Pancreas (tissue), 10 donors: ENCODE results near the gene HDAC4. TPM values are rescaled to one million over a fixed set of nuclear protein-coding genes. Genes with fewer than 3 reads are reported as not detected.

Experiments used
- ATAC-seq, 4 donors: fragments of 200-7000 bp; cut with Tn5 transposase; one replicate each; pipeline versions ENCODE4 v1.8.0 to v1.9.1; 2020; ENCODE audit warnings: mild to moderate bottlenecking in 4 of 4, moderate library complexity in 4 of 4
- DNase-seq, 6 donors: peaks; one replicate each; pipeline ENCODE4 v3.0.0-alpha.2; 2020
- FAIRE-seq: peaks from 2 replicates; lab custom pipeline; 2012; peaks lifted over from hg19 to GRCh38; lab: Jason Lieb, UNC
- H3K27ac ChIP-seq, 4 donors: fragments of 200-600 bp; sonication (generic); 1 replicate in 3 of 4; 2 replicates in 1 of 4; pipeline versions ENCODE4 v1.5.0 to v1.8.0; 2020
- H3K27me3 ChIP-seq, 4 donors: fragments of 200-600 bp; one replicate each; pipeline ENCODE4 v1.8.0; 2021
- H3K36me3 ChIP-seq, 3 donors: fragments of 200-600 bp; sonication (generic) in 1 of 3; one replicate each; pipeline versions ENCODE4 v1.5.0 to v1.8.0; 2020 to 2021
- H3K4me1 ChIP-seq, 3 donors: fragments of 200-600 bp; one replicate each; pipeline ENCODE4 v1.8.0; 2021
- H3K4me3 ChIP-seq, 4 donors: fragments of 200-600 bp; sonication (generic) in 2 of 4; one replicate each; pipeline versions ENCODE4 v1.5.0 to v1.8.0; 2020 to 2021
- H3K9me3 ChIP-seq, 4 donors: fragments of 200-600 bp; one replicate each; pipeline ENCODE4 v1.8.0; 2021
- WGBS, 2 donors: extraction: QIAGEN DNeasy Blood & Tissue Kit; methylation state at CpG; one replicate each; pipeline ENCODE4 v1.1.7; 2013; 5-methylcytosine and 5-hydroxymethylcytosine counted together
- intact Hi-C, 3 donors: fragments of 100-400 bp; cut with DNase I; formaldehyde crosslinking; loops; one replicate each; pipeline versions ENCODE4 v1.11.1 to v1.14.2; 2022
- polyA plus RNA-seq, 2 donors: library from polyadenylated mRNA; stranded (reverse); fragments of 200-250 nt; gene quantifications; one replicate each; pipeline ENCODE4 v1.2.3, GENCODE V29; 2013
- total RNA-seq, 6 donors: library from RNA; stranded (reverse); fragmentation: NEBNext Ultra II Directional in 4 of 6; extraction: Animal tissue kit (Norgen Biotek cat#: 25700) in 4 of 6; gene quantifications; one replicate each; pipeline versions ENCODE4 v1.2.1 to v1.2.4, GENCODE V29; 2021 to 2023
- TF ChIP-seq, protein P1 (sequence below), 4 donors: fragments of 200-600 bp; sonication (generic) in 3 of 4; IDR thresholded peaks; one replicate each; pipeline versions ENCODE4 v1.5.0 to v1.8.0; 2021; ENCODE audit warnings: antibody characterized with exemption in 4 of 4
- donor health status: healthy with polysubstance abuse.
- donor health status: DM: no; HTN: no; CAD: no; lungs with moderate emphysema.
- donor health status: DM: no; HTN: no; CAD: no.
- donor health status: control.
- donor health status: control.
- donor health status: Bipolar disorder and iron deficiency.
- donor health status: DM: yes; HTN: yes; CAD: no.
- donor health status: DM: no; HTN: no; CAD: no.
- donor health status: DM: no; HTN: no; CAD: no.
- donor health status: DM: yes; HTN: yes; CAD: no.

HDAC4 gene
- total and polyA plus RNA-seq, 8 donors, result 8.2 to 31.8 (median 16.6) TPM

GRCh38 chr2:239001794-239002193, 399.0 kb downstream of the HDAC4 start:
- no peaks in the 10 kb centered on the region for H3K9me3 ChIP-seq
- no peak for FAIRE-seq
- intact Hi-C loops, result no loop called here
- WGBS, 2 donors, result 76 to 79% methylated on average over 14 of the region's 14 CpGs
- no peak overlapping the region for H3K4me3 ChIP-seq
- H3K36me3 ChIP-seq, result no peaks in the 10 kb centered on the region
- TF ChIP-seq, protein P1, sequence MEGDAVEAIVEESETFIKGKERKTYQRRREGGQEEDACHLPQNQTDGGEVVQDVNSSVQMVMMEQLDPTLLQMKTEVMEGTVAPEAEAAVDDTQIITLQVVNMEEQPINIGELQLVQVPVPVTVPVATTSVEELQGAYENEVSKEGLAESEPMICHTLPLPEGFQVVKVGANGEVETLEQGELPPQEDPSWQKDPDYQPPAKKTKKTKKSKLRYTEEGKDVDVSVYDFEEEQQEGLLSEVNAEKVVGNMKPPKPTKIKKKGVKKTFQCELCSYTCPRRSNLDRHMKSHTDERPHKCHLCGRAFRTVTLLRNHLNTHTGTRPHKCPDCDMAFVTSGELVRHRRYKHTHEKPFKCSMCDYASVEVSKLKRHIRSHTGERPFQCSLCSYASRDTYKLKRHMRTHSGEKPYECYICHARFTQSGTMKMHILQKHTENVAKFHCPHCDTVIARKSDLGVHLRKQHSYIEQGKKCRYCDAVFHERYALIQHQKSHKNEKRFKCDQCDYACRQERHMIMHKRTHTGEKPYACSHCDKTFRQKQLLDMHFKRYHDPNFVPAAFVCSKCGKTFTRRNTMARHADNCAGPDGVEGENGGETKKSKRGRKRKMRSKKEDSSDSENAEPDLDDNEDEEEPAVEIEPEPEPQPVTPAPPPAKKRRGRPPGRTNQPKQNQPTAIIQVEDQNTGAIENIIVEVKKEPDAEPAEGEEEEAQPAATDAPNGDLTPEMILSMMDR (IDR thresholded peaks at IDR 0.05), result no peak
- no peaks in the 10 kb centered on the region for H3K4me1 ChIP-seq
- no peak for DNase-seq
- no peaks in the 10 kb centered on the region for H3K27me3 ChIP-seq
- ATAC-seq, result no peak
- H3K27ac ChIP-seq, result no peak overlapping the region

DNA sequence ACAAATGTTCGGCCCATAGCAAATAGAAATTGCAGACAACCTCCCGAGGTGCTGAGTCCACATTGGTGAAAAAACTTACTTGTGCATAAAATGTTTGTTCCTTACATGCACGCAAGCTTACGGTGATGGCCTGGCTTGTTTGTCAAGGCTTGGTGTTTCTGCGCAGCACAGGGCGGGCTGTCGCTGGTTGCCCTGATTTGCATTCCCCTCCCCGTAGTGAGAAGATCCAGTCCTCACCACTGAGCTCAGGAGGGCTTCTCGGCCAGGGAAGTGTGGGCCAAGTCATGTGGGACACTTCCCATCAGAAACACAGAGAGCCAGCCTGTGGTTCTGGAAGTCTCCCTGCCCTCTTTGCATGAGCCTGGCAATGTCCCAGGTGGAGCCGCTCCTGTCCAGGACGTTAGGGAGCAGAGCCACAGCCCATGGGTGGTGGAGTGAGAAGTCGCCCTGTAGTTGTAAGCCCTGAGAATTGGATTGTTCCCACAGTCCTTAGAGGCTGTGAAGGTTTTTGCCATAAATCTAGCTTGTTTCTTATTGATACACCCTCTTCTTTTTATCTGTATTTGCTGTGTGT, 400.2 kb downstream of the HDAC4 start:
- no peak overlapping the region for H3K27ac ChIP-seq
- FAIRE-seq (no peak), DNase-seq (no peak), ATAC-seq (no peak)
- H3K4me1 ChIP-seq, result no peaks in the 10 kb centered on the region
- H3K4me3 ChIP-seq, result no peak overlapping the region
- no peaks in the 10 kb centered on the region for H3K9me3 ChIP-seq
- no peaks in the 10 kb centered on the region for H3K36me3 ChIP-seq
- TF ChIP-seq, protein P1 (IDR thresholded peaks at IDR 0.05), result no peak
- intact Hi-C loops, result no loop called here
- no peaks in the 10 kb centered on the region for H3K27me3 ChIP-seq
- 80 to 91% methylated on average over 12 of the region's 12 CpGs for WGBS, 2 donors

DNA sequence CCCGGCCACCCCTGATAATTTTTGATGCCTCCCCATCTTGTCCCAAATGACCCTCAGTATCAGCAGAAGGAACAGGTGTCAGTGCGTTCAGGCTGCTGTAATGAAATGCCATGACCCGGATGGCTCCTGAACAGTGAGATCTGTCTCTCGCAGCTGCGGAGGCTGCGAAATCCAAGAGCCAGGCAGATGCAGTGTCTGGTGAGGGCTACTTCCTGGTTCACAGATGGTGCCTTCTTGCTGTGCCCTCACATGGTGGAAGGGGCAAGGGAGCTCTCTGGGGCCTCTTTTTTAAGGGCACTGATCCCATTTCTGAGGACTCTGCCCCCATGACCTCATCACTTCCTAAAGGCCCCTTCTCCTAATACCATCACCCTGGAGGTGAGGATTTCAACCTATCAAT, 400.7 kb downstream of the HDAC4 start:
- intact Hi-C loops, result no loop called here
- Histone ChIP-seq H3K4me3 (no peak overlapping the region), H3K9me3 (no peaks in the 10 kb centered on the region), H3K4me1 (no peaks in the 10 kb centered on the region), H3K27ac (no peak overlapping the region), H3K36me3 (no peaks in the 10 kb centered on the region), H3K27me3 (no peaks in the 10 kb centered on the region)
- FAIRE-seq (no peak), ATAC-seq (no peak), DNase-seq (no peak)
- TF ChIP-seq, protein P1 (IDR thresholded peaks at IDR 0.05), result no peak
- 94 to 96% methylated on average over 6 of the region's 6 CpGs for WGBS, 2 donors

DNA sequence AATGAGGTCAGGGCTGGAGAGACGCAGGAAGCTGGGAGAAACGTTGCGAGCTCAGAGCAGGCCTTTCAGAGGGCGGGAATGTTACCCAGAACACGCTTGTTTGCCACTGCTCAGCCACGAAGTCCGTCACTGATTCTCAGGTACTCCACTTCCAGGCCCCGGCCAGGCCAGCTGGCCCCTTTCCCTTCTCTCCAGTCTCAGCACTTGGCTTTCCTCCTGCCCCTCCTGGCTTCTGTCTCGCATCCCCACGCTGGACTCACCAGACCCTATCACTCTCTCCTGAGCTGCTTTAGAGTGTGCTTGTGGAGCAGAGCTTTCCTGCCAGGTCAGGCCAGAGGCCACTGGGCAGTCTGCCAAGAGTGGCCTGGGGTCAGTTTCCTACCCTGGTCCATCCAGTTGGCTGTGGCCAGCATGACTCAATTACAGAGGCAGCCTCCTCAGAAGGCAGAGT, 401.5 kb downstream of the HDAC4 start:
- intact Hi-C loops, result no loop called here
- 46 to 47% methylated on average over 10 of the region's 10 CpGs for WGBS, 2 donors
- DNase-seq (no peak), FAIRE-seq (no peak), ATAC-seq (peak in 2 of 4 donors; percentile 29 to 37)
- TF ChIP-seq, protein P1 (IDR thresholded peaks at IDR 0.05), result no peak
- Histone ChIP-seq H3K27me3 (no peaks in the 10 kb centered on the region), H3K9me3 (no peaks in the 10 kb centered on the region), H3K27ac (no peak overlapping the region), H3K4me3 (no peak overlapping the region), H3K36me3 (no peaks in the 10 kb centered on the region), H3K4me1 (no peaks in the 10 kb centered on the region)

DNA sequence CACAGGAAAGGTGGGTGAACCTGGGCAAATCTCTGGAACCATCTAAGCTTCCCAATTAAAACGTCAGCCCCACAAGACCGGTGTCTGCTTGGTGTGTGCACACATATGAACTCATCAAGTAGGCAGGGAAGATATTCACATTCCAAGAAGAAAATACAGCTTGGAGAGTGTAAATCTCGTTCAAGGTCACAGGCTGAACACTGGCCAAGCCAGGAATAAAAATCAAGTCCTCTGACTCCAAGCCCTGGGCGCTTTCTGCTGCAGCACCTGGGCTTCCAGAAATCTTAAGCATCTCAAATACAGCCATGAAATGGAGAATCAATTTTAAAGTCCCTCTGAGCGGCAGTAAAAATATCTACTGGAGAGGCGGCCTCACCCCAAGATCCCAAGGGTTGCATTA, 402.0 kb downstream of the HDAC4 start:
- no peak for ATAC-seq
- no peaks in the 10 kb centered on the region for H3K27me3 ChIP-seq
- H3K4me1 ChIP-seq, result no peaks in the 10 kb centered on the region
- no peak overlapping the region for H3K4me3 ChIP-seq
- no peak for FAIRE-seq
- DNase-seq, result no peak
- 24 to 32% methylated on average over 6 of the region's 6 CpGs for WGBS, 2 donors
- H3K36me3 ChIP-seq, result no peaks in the 10 kb centered on the region
- no peaks in the 10 kb centered on the region for H3K9me3 ChIP-seq
- intact Hi-C loops, result no loop called here
- no peak overlapping the region for H3K27ac ChIP-seq
- TF ChIP-seq, protein P1 (IDR thresholded peaks at IDR 0.05), result no peak
